NT2/D1 (cell line): ENCODE measurements around the gene TXN2.

ENCODE experiments used
- DNase-seq: peaks from one replicate; pipeline ENCODE4 v3.0.0-alpha.2; 2011; ENCODE audit warnings: low read depth, low spot score
- H3K27me3 ChIP-seq: 2 replicates; pipeline ENCODE4 v1.6.0; 2011; ENCODE audit warnings: mild to moderate bottlenecking; ENCODE audit not compliant: insufficient read length, insufficient read depth
- H3K36me3 ChIP-seq: 2 replicates; pipeline ENCODE4 v1.6.1; 2011; ENCODE audit warnings: mild to moderate bottlenecking, low read length, mixed read lengths; ENCODE audit not compliant: insufficient read depth, insufficient read length
- H3K4me1 ChIP-seq: 2 replicates; pipeline ENCODE4 v1.5.1; 2011; ENCODE audit not compliant: insufficient read depth, insufficient read length
- H3K4me3 ChIP-seq: 2 replicates; pipeline ENCODE4 v1.5.1; 2011; ENCODE audit warnings: low read depth; ENCODE audit not compliant: insufficient read length
- H3K9ac ChIP-seq: 2 replicates; pipeline ENCODE4 v1.6.0; 2011; ENCODE audit warnings: low read depth; ENCODE audit not compliant: insufficient read length
- H3K9me3 ChIP-seq: 2 replicates; pipeline ENCODE4 v1.5.1; 2011; ENCODE audit warnings: mild to moderate bottlenecking, low read length; ENCODE audit not compliant: insufficient read depth
- SUZ12 ChIP-seq: IDR thresholded peaks from 2 replicates; pipeline ENCODE4 v1.6.1; 2011; ENCODE audit not compliant: insufficient read length, insufficient read depth; ENCODE audit errors: extremely low read depth
- YY1 ChIP-seq: IDR thresholded peaks from 2 replicates; pipeline ENCODE4 v1.6.1; 2011; ENCODE audit not compliant: insufficient read length, insufficient read depth
- ZNF274 ChIP-seq: IDR thresholded peaks from 2 replicates; pipeline ENCODE4 v1.6.1; 2011; ENCODE audit warnings: mild to moderate bottlenecking, low read depth, low read length

Gene TXN2

GRCh38 chr22:36467946-36468345 is 13.5 kb downstream of the TXN2 start:
- Histone ChIP-seq H3K27me3 (no peaks in the 10 kb centered on the region), H3K36me3 (peaks cover 42% of the 10 kb centered on the region), H3K9me3 (no peaks in the 10 kb centered on the region), H3K4me3 (no peak overlapping the region), H3K4me1 (peaks cover 11% of the 10 kb centered on the region), H3K9ac (no peak overlapping the region)
- no peak for DNase-seq
- no peak for TF ChIP-seq ZNF274
- no peak for TF ChIP-seq SUZ12
- no peak for TF ChIP-seq YY1

DNA sequence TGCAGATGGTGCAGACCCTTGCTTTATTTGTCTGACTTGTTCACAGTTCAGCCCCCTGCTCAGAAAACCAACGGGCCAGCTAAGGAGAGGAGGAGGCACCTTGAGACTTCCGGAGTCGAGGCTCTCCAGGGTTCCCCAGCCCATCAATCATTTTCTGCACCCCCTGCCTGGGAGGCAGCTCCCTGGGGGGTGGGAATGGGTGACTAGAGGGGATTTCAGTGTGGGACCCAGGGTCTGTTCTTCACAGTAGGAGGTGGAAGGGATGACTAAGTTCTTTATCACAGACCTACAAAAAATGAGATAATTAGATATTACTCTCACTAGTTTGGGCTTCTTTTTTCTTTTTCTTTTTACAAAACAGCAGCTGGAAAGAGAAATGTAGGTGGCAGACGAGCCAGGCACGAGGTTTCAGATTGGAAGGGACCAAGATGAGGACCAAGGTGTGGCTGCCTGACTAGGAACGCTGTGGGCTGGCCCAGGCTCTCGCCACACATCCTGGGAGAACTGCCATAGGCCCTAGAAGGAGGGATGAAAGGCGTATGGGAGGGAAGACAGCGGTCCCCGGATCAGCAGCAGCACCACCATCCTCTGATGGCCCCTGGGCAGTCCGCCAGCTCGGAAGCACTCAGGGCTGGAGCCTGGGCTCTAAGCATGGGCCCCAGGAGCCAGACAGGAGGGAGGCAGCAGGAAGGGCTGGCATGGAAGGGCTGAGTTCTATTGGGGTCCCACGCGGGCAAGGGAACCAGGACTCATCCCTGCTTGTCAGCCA is 14.2 kb downstream of the TXN2 start:
- Histone ChIP-seq H3K9me3 (no peaks in the 10 kb centered on the region), H3K4me3 (no peak overlapping the region), H3K36me3 (peaks cover 37% of the 10 kb centered on the region), H3K9ac (no peak overlapping the region), H3K27me3 (no peaks in the 10 kb centered on the region), H3K4me1 (peaks cover 11% of the 10 kb centered on the region)
- TF ChIP-seq YY1 (no peak), ZNF274 (no peak), SUZ12 (no peak)
- no peak for DNase-seq

- TF ChIP-seq YY1 (no peak), ZNF274 (no peak), SUZ12 (no peak)
- Histone ChIP-seq H3K9me3 (no peaks in the 10 kb centered on the region), H3K27me3 (no peaks in the 10 kb centered on the region), H3K4me1 (peaks cover 15% of the 10 kb centered on the region), H3K36me3 (peaks cover 34% of the 10 kb centered on the region), H3K4me3 (no peak overlapping the region), H3K9ac (no peak overlapping the region)
- DNase-seq = no peak
Observed at GRCh38 chr22:36466258-36466657, 15.2 kb downstream of the TXN2 start.

GRCh38 chr22:36465232-36466021 is 16.0 kb downstream of the TXN2 start:
- Histone ChIP-seq H3K4me3 (no peak overlapping the region), H3K27me3 (no peaks in the 10 kb centered on the region), H3K9ac (no peak overlapping the region), H3K9me3 (no peaks in the 10 kb centered on the region), H3K36me3 (peaks cover 28% of the 10 kb centered on the region), H3K4me1 (peaks cover 17% of the 10 kb centered on the region)
- DNase-seq = no peak
- no peak for TF ChIP-seq ZNF274
- TF ChIP-seq YY1 = no peak
- TF ChIP-seq SUZ12 = no peak

GRCh38 chr22:36464715-36465231 is 16.7 kb downstream of the TXN2 start:
- no peak overlapping the region for H3K9ac ChIP-seq
- H3K4me3 ChIP-seq = no peak overlapping the region
- DNase-seq = no peak
- H3K4me1 ChIP-seq = peaks cover 16% of the 10 kb centered on the region
- H3K36me3 ChIP-seq = peaks cover 28% of the 10 kb centered on the region
- no peaks in the 10 kb centered on the region for H3K27me3 ChIP-seq
- no peaks in the 10 kb centered on the region for H3K9me3 ChIP-seq
- no peak for TF ChIP-seq ZNF274
- TF ChIP-seq YY1 = no peak
- TF ChIP-seq SUZ12 = no peak

GRCh38 chr22:36463783-36464184 is 17.7 kb downstream of the TXN2 start:
- peaks cover 16% of the 10 kb centered on the region for H3K4me1 ChIP-seq
- H3K27me3 ChIP-seq = no peaks in the 10 kb centered on the region
- TF ChIP-seq ZNF274 (no peak), SUZ12 (no peak), YY1 (no peak)
- H3K9ac ChIP-seq = peak overlapping the region; percentile 42
- H3K36me3 ChIP-seq = peaks cover 22% of the 10 kb centered on the region
- no peaks in the 10 kb centered on the region for H3K9me3 ChIP-seq
- no peak overlapping the region for H3K4me3 ChIP-seq
- DNase-seq = no peak
